SH-SY5Y (cell line): ENCODE measurements around the gene SESN3.

Experiments used
- GATA2 ChIP-seq: IDR thresholded peaks from 2 replicates; pipeline ENCODE4 v1.6.1; 2011; ENCODE audit warnings: mild to moderate bottlenecking, low read depth, low read length
- GATA3 ChIP-seq: IDR thresholded peaks from 2 replicates; pipeline ENCODE4 v1.6.1; 2011; ENCODE audit warnings: low read depth, mild to moderate bottlenecking, low read length, moderate library complexity

DNA sequence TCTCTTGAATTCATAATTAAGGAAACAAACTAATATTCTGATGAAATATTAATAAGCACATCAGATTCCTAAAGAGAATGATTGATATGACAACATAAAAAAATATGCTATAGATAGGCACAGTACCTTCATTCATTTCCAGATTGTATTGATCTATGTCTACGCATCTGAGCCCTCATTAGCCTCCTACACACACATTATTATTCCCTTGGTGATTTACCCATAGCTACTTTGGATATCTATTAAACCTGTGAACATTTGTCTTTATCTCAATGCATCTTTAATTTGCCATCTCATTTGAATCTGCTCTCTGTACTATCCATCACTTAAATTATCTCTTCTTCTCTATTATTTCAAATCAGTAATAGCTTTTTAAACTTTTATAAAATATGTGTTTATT is 18.4 kb downstream of the SESN3 start:
- TF ChIP-seq GATA3 (no peak), GATA2 (no peak)
